Measurements from ENCODE around the gene PIP4P1. TPM values are rescaled to one million over a fixed set of nuclear protein-coding genes. Genes with fewer than 3 reads are reported as not detected.

The PIP4P1 gene
- total and polyA plus RNA-seq, 4 donors = 13.2 to 14.9 (median 14.3) TPM

DNA sequence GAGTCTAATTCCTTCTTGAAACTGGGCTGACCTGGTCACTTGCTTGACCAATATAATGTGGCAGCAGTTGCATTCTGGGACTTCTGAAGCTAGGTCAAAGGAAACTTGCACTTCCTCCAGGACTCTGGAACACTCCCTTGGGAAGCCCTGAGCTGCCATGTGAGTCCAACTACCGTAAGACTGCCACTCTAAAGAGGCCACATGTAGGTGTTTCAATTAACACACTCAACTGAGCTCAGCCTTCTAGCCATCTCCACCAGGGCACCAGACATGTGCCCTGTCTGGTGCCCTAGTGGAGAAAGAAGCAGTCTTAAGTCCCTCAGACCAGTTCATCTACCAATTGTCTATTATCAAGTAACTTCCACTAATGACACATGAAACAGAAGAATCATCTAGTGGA is 41.8 kb downstream of the PIP4P1 start:
- Histone ChIP-seq H3K4me1 (ENCODE audit: control insufficient read depth in 4 of 4, insufficient read depth in 4 of 4, low read length in 3 of 4) (no peaks in the 10 kb centered on the region), H3K9me3 (ENCODE audit: control insufficient read depth in 4 of 4, low read length in 3 of 4) (no peaks in the 10 kb centered on the region), H3K27ac (ENCODE audit: low read depth in 1 of 2, low read length in 2 of 2) (no peak overlapping the region), H3K27me3 (ENCODE audit: control insufficient read depth in 4 of 4, insufficient read depth in 4 of 4, low read length in 3 of 4) (no peaks in the 10 kb centered on the region), H3K9ac (ENCODE audit: low read depth in 1 of 2, low read length in 2 of 2) (no peak overlapping the region), H3K36me3 (ENCODE audit: control insufficient read depth in 4 of 4, insufficient read depth in 3 of 4, low read depth in 1 of 4, low read length in 3 of 4) (no peaks in the 10 kb centered on the region), H3K4me3 (ENCODE audit: low read depth in 1 of 3, low read length in 3 of 3) (no peak overlapping the region)
- 68% methylated on average over 1 of the region's 1 CpG for WGBS
- TF ChIP-seq JUND (IDR thresholded peaks at IDR 0.05) (no peak), GABPA (IDR thresholded peaks at IDR 0.05 in 1 of 2, conservative IDR thresholded peaks at IDR 0.05 in 1 of 2) (no peak), SP1 (IDR thresholded peaks at IDR 0.05) (no peak), FOXA2 (IDR thresholded peaks at IDR 0.05) (no peak), HNF4A (conservative IDR thresholded peaks at IDR 0.05) (no peak)
- TF ChIP-seq, protein P1, sequence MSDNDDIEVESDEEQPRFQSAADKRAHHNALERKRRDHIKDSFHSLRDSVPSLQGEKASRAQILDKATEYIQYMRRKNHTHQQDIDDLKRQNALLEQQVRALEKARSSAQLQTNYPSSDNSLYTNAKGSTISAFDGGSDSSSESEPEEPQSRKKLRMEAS (IDR thresholded peaks at IDR 0.05) = no peak
- DNase-seq (ENCODE audit: low spot score) = no peak

DNA sequence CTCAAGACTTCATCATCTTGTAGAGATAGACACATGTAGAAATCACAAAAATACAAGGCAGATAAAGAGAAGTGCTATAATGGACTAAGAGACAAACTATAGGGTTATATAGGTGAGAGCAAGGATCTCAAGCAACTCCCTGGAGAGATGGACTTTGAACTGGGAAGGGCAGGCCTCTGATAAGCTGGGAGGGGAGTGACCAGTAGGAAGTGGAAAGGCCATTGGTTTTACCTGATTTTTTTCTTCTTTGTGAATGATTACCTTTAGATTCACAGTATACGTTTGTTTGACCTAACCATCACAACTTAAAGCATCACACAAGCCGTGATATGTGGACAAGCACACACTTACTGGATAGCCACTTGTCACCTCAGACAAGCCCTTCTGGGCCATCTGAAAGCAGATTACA is 42.7 kb downstream of the PIP4P1 start:
- TF ChIP-seq, protein P2, sequence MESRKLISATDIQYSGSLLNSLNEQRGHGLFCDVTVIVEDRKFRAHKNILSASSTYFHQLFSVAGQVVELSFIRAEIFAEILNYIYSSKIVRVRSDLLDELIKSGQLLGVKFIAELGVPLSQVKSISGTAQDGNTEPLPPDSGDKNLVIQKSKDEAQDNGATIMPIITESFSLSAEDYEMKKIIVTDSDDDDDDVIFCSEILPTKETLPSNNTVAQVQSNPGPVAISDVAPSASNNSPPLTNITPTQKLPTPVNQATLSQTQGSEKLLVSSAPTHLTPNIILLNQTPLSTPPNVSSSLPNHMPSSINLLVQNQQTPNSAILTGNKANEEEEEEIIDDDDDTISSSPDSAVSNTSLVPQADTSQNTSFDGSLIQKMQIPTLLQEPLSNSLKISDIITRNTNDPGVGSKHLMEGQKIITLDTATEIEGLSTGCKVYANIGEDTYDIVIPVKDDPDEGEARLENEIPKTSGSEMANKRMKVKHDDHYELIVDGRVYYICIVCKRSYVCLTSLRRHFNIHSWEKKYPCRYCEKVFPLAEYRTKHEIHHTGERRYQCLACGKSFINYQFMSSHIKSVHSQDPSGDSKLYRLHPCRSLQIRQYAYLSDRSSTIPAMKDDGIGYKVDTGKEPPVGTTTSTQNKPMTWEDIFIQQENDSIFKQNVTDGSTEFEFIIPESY (IDR thresholded peaks at IDR 0.05) = no peak
- no peak for TF ChIP-seq NR2F2 (IDR thresholded peaks at IDR 0.05)
- TF ChIP-seq, protein P3, sequence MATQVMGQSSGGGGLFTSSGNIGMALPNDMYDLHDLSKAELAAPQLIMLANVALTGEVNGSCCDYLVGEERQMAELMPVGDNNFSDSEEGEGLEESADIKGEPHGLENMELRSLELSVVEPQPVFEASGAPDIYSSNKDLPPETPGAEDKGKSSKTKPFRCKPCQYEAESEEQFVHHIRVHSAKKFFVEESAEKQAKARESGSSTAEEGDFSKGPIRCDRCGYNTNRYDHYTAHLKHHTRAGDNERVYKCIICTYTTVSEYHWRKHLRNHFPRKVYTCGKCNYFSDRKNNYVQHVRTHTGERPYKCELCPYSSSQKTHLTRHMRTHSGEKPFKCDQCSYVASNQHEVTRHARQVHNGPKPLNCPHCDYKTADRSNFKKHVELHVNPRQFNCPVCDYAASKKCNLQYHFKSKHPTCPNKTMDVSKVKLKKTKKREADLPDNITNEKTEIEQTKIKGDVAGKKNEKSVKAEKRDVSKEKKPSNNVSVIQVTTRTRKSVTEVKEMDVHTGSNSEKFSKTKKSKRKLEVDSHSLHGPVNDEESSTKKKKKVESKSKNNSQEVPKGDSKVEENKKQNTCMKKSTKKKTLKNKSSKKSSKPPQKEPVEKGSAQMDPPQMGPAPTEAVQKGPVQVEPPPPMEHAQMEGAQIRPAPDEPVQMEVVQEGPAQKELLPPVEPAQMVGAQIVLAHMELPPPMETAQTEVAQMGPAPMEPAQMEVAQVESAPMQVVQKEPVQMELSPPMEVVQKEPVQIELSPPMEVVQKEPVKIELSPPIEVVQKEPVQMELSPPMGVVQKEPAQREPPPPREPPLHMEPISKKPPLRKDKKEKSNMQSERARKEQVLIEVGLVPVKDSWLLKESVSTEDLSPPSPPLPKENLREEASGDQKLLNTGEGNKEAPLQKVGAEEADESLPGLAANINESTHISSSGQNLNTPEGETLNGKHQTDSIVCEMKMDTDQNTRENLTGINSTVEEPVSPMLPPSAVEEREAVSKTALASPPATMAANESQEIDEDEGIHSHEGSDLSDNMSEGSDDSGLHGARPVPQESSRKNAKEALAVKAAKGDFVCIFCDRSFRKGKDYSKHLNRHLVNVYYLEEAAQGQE (IDR thresholded peaks at IDR 0.05) = no peak
- Histone ChIP-seq H3K27me3 (ENCODE audit: control insufficient read depth in 4 of 4, insufficient read depth in 4 of 4, low read length in 3 of 4) (no peaks in the 10 kb centered on the region), H3K4me1 (ENCODE audit: control insufficient read depth in 4 of 4, insufficient read depth in 4 of 4, low read length in 3 of 4) (peaks cover 0 to 6% (median 3%) of the 10 kb centered on the region in 4 donors), H3K36me3 (ENCODE audit: control insufficient read depth in 4 of 4, insufficient read depth in 3 of 4, low read depth in 1 of 4, low read length in 3 of 4) (no peaks in the 10 kb centered on the region), H3K4me3 (ENCODE audit: low read depth in 1 of 3, low read length in 3 of 3) (no peak overlapping the region), H3K9ac (ENCODE audit: low read depth in 1 of 2, low read length in 2 of 2) (no peak overlapping the region), H3K27ac (ENCODE audit: low read depth in 1 of 2, low read length in 2 of 2) (no peak overlapping the region), H3K9me3 (ENCODE audit: control insufficient read depth in 4 of 4, low read length in 3 of 4) (no peaks in the 10 kb centered on the region)
- WGBS = 70% methylated on average over 2 of the region's 2 CpGs
- no peak for DNase-seq (ENCODE audit: low spot score)

DNA sequence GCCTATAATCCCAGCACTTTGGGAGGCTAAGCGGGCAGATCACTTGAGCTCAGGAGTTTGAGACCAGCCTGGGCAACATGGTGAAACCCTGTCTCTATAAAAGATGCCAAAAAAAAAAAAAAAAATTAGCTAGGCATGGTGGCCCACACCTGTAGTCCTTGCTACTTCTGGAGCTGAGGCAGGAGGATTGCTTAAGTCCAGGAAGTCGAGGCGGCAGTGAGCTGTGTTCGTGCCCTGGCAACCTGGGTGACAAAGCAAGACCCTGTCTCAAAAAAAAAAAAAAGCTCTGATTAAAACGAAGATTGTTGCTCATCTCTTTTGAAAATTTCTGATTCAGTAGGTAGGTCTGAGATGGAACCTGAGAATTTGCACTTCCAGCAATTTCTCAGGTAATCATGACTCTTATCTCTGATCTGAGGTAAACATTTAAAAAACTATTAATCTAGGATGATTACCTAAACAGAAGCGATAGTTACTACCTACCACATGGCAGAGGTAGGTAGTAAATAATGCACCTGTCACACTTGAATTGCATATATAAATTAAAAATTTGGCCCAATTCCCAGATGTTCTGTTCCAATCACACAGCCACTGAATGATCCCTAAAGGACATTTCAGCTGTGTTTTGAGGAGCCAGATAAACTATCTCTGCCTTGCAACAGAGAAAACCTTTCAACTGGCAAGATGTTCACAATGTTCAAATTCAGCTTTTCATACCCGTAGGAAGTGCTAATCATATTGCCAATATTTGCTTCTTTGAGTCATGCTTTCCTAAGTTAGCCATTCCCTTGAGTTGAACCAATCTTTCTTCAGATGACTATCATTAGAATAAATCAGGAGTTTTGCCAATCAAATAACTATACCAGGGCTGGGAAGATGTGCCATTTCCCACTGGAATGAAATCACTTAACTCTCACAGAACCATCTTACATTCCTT is 43.7 kb downstream of the PIP4P1 start:
- Histone ChIP-seq H3K4me3 (ENCODE audit: low read depth in 1 of 3, low read length in 3 of 3) (no peak overlapping the region), H3K9ac (ENCODE audit: low read depth in 1 of 2, low read length in 2 of 2) (no peak overlapping the region), H3K27me3 (ENCODE audit: control insufficient read depth in 4 of 4, insufficient read depth in 4 of 4, low read length in 3 of 4) (no peaks in the 10 kb centered on the region), H3K9me3 (ENCODE audit: control insufficient read depth in 4 of 4, low read length in 3 of 4) (no peaks in the 10 kb centered on the region), H3K36me3 (ENCODE audit: control insufficient read depth in 4 of 4, insufficient read depth in 3 of 4, low read depth in 1 of 4, low read length in 3 of 4) (no peaks in the 10 kb centered on the region), H3K4me1 (ENCODE audit: control insufficient read depth in 4 of 4, insufficient read depth in 4 of 4, low read length in 3 of 4) (peaks cover 0 to 9% (median 4%) of the 10 kb centered on the region in 4 donors), H3K27ac (ENCODE audit: low read depth in 1 of 2, low read length in 2 of 2) (no peak overlapping the region)
- 60% methylated on average over 7 of the region's 7 CpGs for WGBS
- no peak for DNase-seq (ENCODE audit: low spot score)
- TF ChIP-seq, protein P2 (IDR thresholded peaks at IDR 0.05) = no peak
- TF ChIP-seq FOXA2 (IDR thresholded peaks at IDR 0.05) (no peak), YY1 (IDR thresholded peaks at IDR 0.05) (no peak), GABPA (IDR thresholded peaks at IDR 0.05 in 1 of 2, conservative IDR thresholded peaks at IDR 0.05 in 1 of 2) (no peak), HNF4G (IDR thresholded peaks at IDR 0.05) (no peak), RAD21 (IDR thresholded peaks at IDR 0.05) (no peak), RXRA (IDR thresholded peaks at IDR 0.05) (no peak)
- TF ChIP-seq, protein P3 (IDR thresholded peaks at IDR 0.05) = no peak
- TF ChIP-seq, protein P4, sequence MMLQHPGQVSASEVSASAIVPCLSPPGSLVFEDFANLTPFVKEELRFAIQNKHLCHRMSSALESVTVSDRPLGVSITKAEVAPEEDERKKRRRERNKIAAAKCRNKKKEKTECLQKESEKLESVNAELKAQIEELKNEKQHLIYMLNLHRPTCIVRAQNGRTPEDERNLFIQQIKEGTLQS (IDR thresholded peaks at IDR 0.05) = no peak
